H1 (cell line): Measurements from ENCODE around the gene SETDB2. TPM values are rescaled to one million over a fixed set of nuclear protein-coding genes. Genes with fewer than 3 reads are reported as not detected.

Experiments used
- CTCF ChIA-PET: fragments of 300-600 bp; sonication (Branson Sonifier 250); formaldehyde crosslinking; loops from one replicate; lab custom pipeline; 2021; ENCODE audit not compliant: partially characterized antibody; lab: Charles Lee
- POLR2A ChIA-PET: fragments of 300-600 bp; sonication (Branson Sonifier 250); formaldehyde crosslinking; loops from one replicate; lab custom pipeline; 2021; ENCODE audit warnings: inconsistent platforms; ENCODE audit not compliant: partially characterized antibody; lab: Charles Lee
- DNase-seq, 2 experiments: peaks; one replicate each; pipeline versions ENCODE4 v3.0.0 to v3.0.0-alpha.2; 2010 to 2022; ENCODE audit warnings: low spot score in 2 of 2, low read depth in 1 of 2, mixed read lengths in 1 of 2
- FAIRE-seq: peaks from 2 replicates; lab custom pipeline; 2011; peaks lifted over from hg19 to GRCh38; lab: Jason Lieb, UNC
- H2AFZ ChIP-seq: 2 replicates; pipeline ENCODE4 v1.8.1; 2012; ENCODE audit warnings: low read length, inconsistent platforms
- H2AK5ac ChIP-seq: 2 replicates; pipeline ENCODE4 v1.6.1; 2013; ENCODE audit warnings: low read depth, low read length
- H2BK120ac ChIP-seq: replicated peaks from 2 replicates; pipeline ENCODE3; 2013; ENCODE audit warnings: low read depth, low read length, inconsistent platforms
- H2BK12ac ChIP-seq: 2 replicates; pipeline ENCODE4 v1.6.1; 2013; ENCODE audit warnings: low read depth, low read length
- H2BK15ac ChIP-seq: 2 replicates; pipeline ENCODE4 v1.6.1; 2013; ENCODE audit warnings: low read length
- H2BK20ac ChIP-seq: 2 replicates; pipeline ENCODE4 v1.6.1; 2013; ENCODE audit warnings: low read length
- H2BK5ac ChIP-seq: 2 replicates; pipeline ENCODE4 v1.6.1; 2013; ENCODE audit warnings: low read depth, low read length
- H3K14ac ChIP-seq: 2 replicates; pipeline ENCODE4 v1.6.1; 2013; ENCODE audit warnings: inconsistent platforms; ENCODE audit not compliant: insufficient read length
- H3K18ac ChIP-seq: 2 replicates; pipeline ENCODE4 v1.6.1; 2013; ENCODE audit warnings: low read length; ENCODE audit errors: extremely low read depth
- H3K23ac ChIP-seq: 2 replicates; pipeline ENCODE4 v1.6.1; 2013; ENCODE audit warnings: inconsistent platforms; ENCODE audit not compliant: insufficient read length
- H3K23me2 ChIP-seq: 2 replicates; pipeline ENCODE4 v1.6.1; 2013; ENCODE audit warnings: low read depth, low read length
- H3K27ac ChIP-seq: 2 replicates; pipeline ENCODE4 v1.6.1; 2011; ENCODE audit warnings: low read depth, low read length, inconsistent platforms
- H3K27me3 ChIP-seq, 4 experiments: replicated peaks in 1 of 4; 1 replicate in 1 of 4; 2 replicates in 3 of 4; pipeline versions ENCODE4 v1.6.1 to v1.8.1; 2011 to 2013; ENCODE audit warnings: low read length in 3 of 4, mild to moderate bottlenecking in 3 of 4, inconsistent platforms in 2 of 4, mixed read lengths in 2 of 4, moderate library complexity in 1 of 4; ENCODE audit not compliant: control insufficient read depth in 3 of 4, insufficient read depth in 3 of 4; ENCODE audit errors: extremely low read depth in 1 of 4
- H3K36me3 ChIP-seq, 4 experiments: 2 replicates each; pipeline versions ENCODE4 v1.6.1 to v1.8.1; 2011 to 2013; ENCODE audit warnings: mild to moderate bottlenecking in 4 of 4, low read length in 3 of 4, moderate library complexity in 2 of 4, control low read depth in 1 of 4, inconsistent platforms in 1 of 4; ENCODE audit not compliant: insufficient read depth in 4 of 4, control insufficient read depth in 2 of 4
- H3K4ac ChIP-seq: replicated peaks from 2 replicates; pipeline ENCODE3; 2013; ENCODE audit warnings: low read length, low read depth, mixed read lengths, inconsistent platforms; ENCODE audit not compliant: insufficient read length
- H3K4me1 ChIP-seq, 4 experiments: replicated peaks in 1 of 4; 1 replicate in 1 of 4; 2 replicates in 3 of 4; pipeline versions ENCODE4 v1.6.1 to v1.8.1; 2011 to 2013; ENCODE audit warnings: low read length in 3 of 4, inconsistent platforms in 2 of 4, mixed read lengths in 1 of 4; ENCODE audit not compliant: insufficient read depth in 4 of 4, control insufficient read depth in 3 of 4
- H3K4me2 ChIP-seq, 2 experiments: 2 replicates each; pipeline versions ENCODE4 v1.6.1 to v1.8.1; 2011 to 2013; ENCODE audit warnings: low read depth in 2 of 2, low read length in 2 of 2, control low read depth in 1 of 2, inconsistent platforms in 1 of 2, mild to moderate bottlenecking in 1 of 2; ENCODE audit not compliant: insufficient read depth in 1 of 2
- H3K4me3 ChIP-seq, 4 experiments: fragments of 200-600, 300-600 bp in 1 of 4; sonication (generic), shearing (Covaris generic), sonication (Bioruptor Twin) in 1 of 4; 2 replicates each; pipeline versions ENCODE4 v1.5.1 to v1.8.1; 2011 to 2016; ENCODE audit warnings: low read length in 4 of 4, low read depth in 3 of 4, control low read depth in 2 of 4, inconsistent platforms in 2 of 4, mild to moderate bottlenecking in 2 of 4, mixed read lengths in 1 of 4, moderate library complexity in 1 of 4; ENCODE audit not compliant: insufficient read depth in 2 of 4; ENCODE audit errors: extremely low read depth in 1 of 4
- H3K56ac ChIP-seq: replicated peaks from 2 replicates; pipeline ENCODE3; 2013; ENCODE audit warnings: low read depth, mild to moderate bottlenecking, mixed read lengths, low read length, inconsistent platforms; ENCODE audit not compliant: insufficient read length
- H3K79me1 ChIP-seq: 2 replicates; pipeline ENCODE4 v1.6.1; 2013; ENCODE audit warnings: low read depth, low read length, control low read depth
- H3K79me2 ChIP-seq, 2 experiments: 2 replicates each; pipeline versions ENCODE4 v1.6.1 to v1.8.1; 2012 to 2013; ENCODE audit warnings: low read length in 2 of 2, mild to moderate bottlenecking in 2 of 2, inconsistent platforms in 1 of 2; ENCODE audit not compliant: insufficient read depth in 2 of 2, control insufficient read depth in 1 of 2
- H3K9ac ChIP-seq, 4 experiments: replicated peaks in 1 of 4; 1 replicate in 1 of 4; 2 replicates in 3 of 4; pipeline versions ENCODE4 v1.6.1 to v1.8.1; 2011 to 2013; ENCODE audit warnings: low read depth in 3 of 4, low read length in 3 of 4, control low read depth in 2 of 4, mild to moderate bottlenecking in 2 of 4, moderate library complexity in 2 of 4, inconsistent platforms in 1 of 4; ENCODE audit errors: extremely low read depth in 1 of 4
- H3K9me3 ChIP-seq, 2 experiments: 2 replicates each; pipeline versions ENCODE4 v1.6.1 to v1.8.1; 2012 to 2013; ENCODE audit warnings: mild to moderate bottlenecking in 2 of 2, moderate library complexity in 2 of 2, control low read depth in 1 of 2, inconsistent platforms in 1 of 2, low read depth in 1 of 2, low read length in 1 of 2, mixed read lengths in 1 of 2; ENCODE audit not compliant: insufficient read depth in 2 of 2
- H4K20me1 ChIP-seq, 2 experiments: replicated peaks in 1 of 2; 2 replicates each; pipeline versions ENCODE3 to v1.8.1; 2011 to 2013; ENCODE audit warnings: inconsistent platforms in 2 of 2, low read length in 2 of 2, mild to moderate bottlenecking in 1 of 2; ENCODE audit not compliant: insufficient read depth in 2 of 2, control insufficient read depth in 1 of 2
- H4K5ac ChIP-seq: 2 replicates; pipeline ENCODE4 v1.6.1; 2013; ENCODE audit warnings: low read length, low read depth, mixed read lengths, inconsistent platforms; ENCODE audit not compliant: insufficient read length
- H4K8ac ChIP-seq: 2 replicates; pipeline ENCODE4 v1.8.0; 2013; ENCODE audit warnings: mild to moderate bottlenecking, moderate library complexity, low read length, inconsistent platforms; ENCODE audit not compliant: insufficient read depth; ENCODE audit errors: extremely low read depth
- H4K91ac ChIP-seq: replicated peaks from 2 replicates; pipeline ENCODE3; 2013; ENCODE audit warnings: low read length, mixed read lengths, inconsistent platforms; ENCODE audit not compliant: insufficient read length
- BRCA1 ChIP-seq: IDR thresholded peaks from 2 replicates; pipeline ENCODE4 v1.6.1; 2012; ENCODE audit warnings: low read depth, low read length, improper control_type of control experiment
- CREB1 ChIP-seq: IDR thresholded peaks from 2 replicates; pipeline ENCODE4 v1.6.1; 2012; ENCODE audit warnings: inconsistent platforms
- EGR1 ChIP-seq: IDR thresholded peaks from 2 replicates; pipeline ENCODE4 v1.6.1; 2011; ENCODE audit warnings: low read depth, low read length, borderline replicate concordance
- EZH2 ChIP-seq: fragments of 200-600 bp; sonication (generic); IDR thresholded peaks from 2 replicates; pipeline ENCODE4 v1.7.1; 2012; ENCODE audit warnings: low read depth, mild to moderate bottlenecking, moderate library complexity, low read length, inconsistent platforms; ENCODE audit not compliant: severe bottlenecking
- FOSL1 ChIP-seq: IDR thresholded peaks from 2 replicates; pipeline ENCODE4 v1.6.1; 2011; ENCODE audit warnings: mild to moderate bottlenecking, low read depth, low read length, moderate library complexity; ENCODE audit not compliant: insufficient read depth
- KDM4A ChIP-seq: IDR thresholded peaks from one replicate; pipeline ENCODE4 v1.7.1; 2012; ENCODE audit warnings: low read depth, mild to moderate bottlenecking, moderate library complexity, low read length, inconsistent platforms; ENCODE audit not compliant: severe bottlenecking
- KDM5A ChIP-seq: fragments of 200-600 bp; IDR thresholded peaks from 2 replicates; pipeline ENCODE4 v1.7.1; 2012; ENCODE audit warnings: mild to moderate bottlenecking, low read length, inconsistent platforms, mixed read lengths
- SP1 ChIP-seq: IDR thresholded peaks from 2 replicates; pipeline ENCODE4 v1.6.1; 2011; ENCODE audit warnings: low read depth, low read length
- TAF1 ChIP-seq: IDR thresholded peaks from 2 replicates; pipeline ENCODE4 v1.6.1; 2011; ENCODE audit warnings: mild to moderate bottlenecking, low read depth, low read length
- WGBS, 2 experiments: shearing (Covaris generic) in 1 of 2; methylation state at CpG; one replicate each; pipeline versions ENCODE4 v1.1.6 to v1.1.7; 2013 to 2015; ENCODE audit warnings: low lambda C conversion rate in 2 of 2, mixed read lengths in 2 of 2, inconsistent platforms in 1 of 2, low coverage in 1 of 2, missing lambda C conversion rate in 1 of 2; ENCODE audit not compliant: insufficient replicate concordance in 2 of 2, insufficient coverage in 1 of 2, insufficient read length in 1 of 2; ENCODE audit errors: extremely low coverage in 1 of 2, missing lambda C conversion rate in 1 of 2; 5-methylcytosine and 5-hydroxymethylcytosine counted together
- polyA plus RNA-seq, 7 experiments: library from polyadenylated mRNA; depleted of rRNA in 3 of 7; stranded (reverse) in 5 of 7; unstranded in 2 of 7; fragments of >200 nt in 5 of 7; fragments of 200-250 nt in 2 of 7; gene quantifications; 1 replicate in 5 of 7; 2 replicates in 1 of 7; 4 replicates in 1 of 7; pipeline versions ENCODE4 v1.2.1 to v1.2.3, GENCODE V29; 2011 to 2013; ENCODE audit warnings: missing spikeins in 2 of 7, mixed read lengths in 2 of 7
- total RNA-seq: library from RNA; stranded (reverse); fragmentation: NEBNext Ultra II Directional; extraction: Animal tissue kit (Norgen Biotek cat#: 25700); gene quantifications from 2 replicates; pipeline ENCODE4 v1.2.1, GENCODE V29; 2021

The SETDB2 gene
- total and polyA plus RNA-seq, 2 of the 8 experiments (the other 6 are each of a cell fraction or from before 2014, with no cell fraction given) = 1.2 to 6.1 TPM

GRCh38 chr13:49410006-49410405 lies 34.1 kb upstream of the SETDB2 start:
- DNase-seq (no peak), FAIRE-seq (no peak)
- Histone ChIP-seq H3K9me3 (no peaks in the 10 kb centered on the region), H3K27ac (no peak overlapping the region), H3K23ac (no peak overlapping the region), H4K8ac (no peak overlapping the region), H2BK12ac (no peak overlapping the region), H3K9ac (no peak overlapping the region), H3K4ac (no peak overlapping the region), H2BK15ac (no peak overlapping the region), H3K36me3 (no peaks in the 10 kb centered on the region), H3K18ac (no peak overlapping the region), H3K27me3 (peaks cover 15 to 52% (median 34%) of the 10 kb centered on the region in 4 experiments), H3K56ac (no peak overlapping the region), H2AK5ac (no peak overlapping the region), H3K79me2 (no peaks in the 10 kb centered on the region), H2BK5ac (no peak overlapping the region), H2AFZ (no peak overlapping the region), H4K91ac (no peak overlapping the region), H3K4me2 (no peak overlapping the region), H3K79me1 (no peaks in the 10 kb centered on the region), H4K20me1 (peaks cover 0 to 3% of the 10 kb centered on the region in 2 experiments), H3K23me2 (no peaks in the 10 kb centered on the region), H4K5ac (no peak overlapping the region), H2BK20ac (no peak overlapping the region), H3K4me1 (peaks cover 0 to 5% (median 2%) of the 10 kb centered on the region in 4 experiments; a peak in 4 of 7 replicates), H3K4me3 (no peak overlapping the region), H2BK120ac (no peak overlapping the region), H3K14ac (no peak overlapping the region)
- CTCF ChIA-PET = interaction anchor here (0.8 to 1.2 kb wide), 2 partner anchors 34 to 108 kb away, joined by 3 read pairs; no protein-coding TSS in a partner anchor
- POLR2A ChIA-PET = no interaction called here
- TF ChIP-seq EZH2 (no peak), CREB1 (no peak), FOSL1 (no peak), KDM4A (no peak), BRCA1 (no peak), TAF1 (no peak), SP1 (no peak), EGR1 (no peak), KDM5A (no peak)
- 77% methylated on average over 4 of the region's 4 CpGs; no CpG with 5 or more reads in 1 of the 2 experiments for WGBS, 2 experiments
